DMS53 (cell line): Measurements from ENCODE around the gene CLP1.

Source experiments
- DNase-seq: peaks from one replicate; lab custom pipeline; 2025; lab: John Stamatoyannopoulos, UW

CLP1 gene

GRCh38 chr11:57641011-57641807 lies 16.4 kb upstream of the CLP1 start:
- peak; percentile 61 for DNase-seq

- peak; percentile 3 for DNase-seq
These were observed 13.8 kb upstream of the CLP1 start for GRCh38 chr11:57643802-57644201.

GRCh38 chr11:57644748-57645688 lies 12.5 kb upstream of the CLP1 start:
- DNase-seq: peak; percentile 70

GRCh38 chr11:57645689-57646085 lies 11.9 kb upstream of the CLP1 start:
- no peak for DNase-seq

GRCh38 chr11:57646194-57646798 lies 11.3 kb upstream of the CLP1 start:
- DNase-seq: no peak

DNA sequence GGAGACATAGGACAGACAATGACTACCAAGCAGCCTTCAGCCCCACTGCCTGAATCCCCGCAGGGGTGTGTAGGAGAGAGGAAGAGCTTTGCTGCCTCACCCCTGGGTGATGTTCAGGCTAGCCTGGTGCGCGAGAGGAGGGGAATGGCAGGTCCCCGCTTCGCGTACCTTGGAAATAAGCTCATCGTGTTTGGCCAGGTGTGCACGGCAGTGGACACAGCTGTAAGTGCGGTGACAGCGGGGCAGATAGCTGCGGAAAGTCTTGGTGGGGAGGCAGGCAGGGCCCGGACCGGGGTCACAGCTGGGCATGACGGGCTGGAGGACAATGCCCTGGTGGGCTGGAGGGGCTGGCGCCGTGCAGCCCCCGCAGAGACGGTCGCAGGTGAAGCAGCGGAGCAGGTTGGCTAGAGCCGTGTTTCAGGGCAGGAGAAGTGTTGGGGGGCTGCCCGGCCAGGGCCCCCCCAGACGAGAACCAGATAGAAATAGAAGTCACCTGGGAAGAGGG lies 10.7 kb upstream of the CLP1 start:
- DNase-seq: peak; percentile 24

DNA sequence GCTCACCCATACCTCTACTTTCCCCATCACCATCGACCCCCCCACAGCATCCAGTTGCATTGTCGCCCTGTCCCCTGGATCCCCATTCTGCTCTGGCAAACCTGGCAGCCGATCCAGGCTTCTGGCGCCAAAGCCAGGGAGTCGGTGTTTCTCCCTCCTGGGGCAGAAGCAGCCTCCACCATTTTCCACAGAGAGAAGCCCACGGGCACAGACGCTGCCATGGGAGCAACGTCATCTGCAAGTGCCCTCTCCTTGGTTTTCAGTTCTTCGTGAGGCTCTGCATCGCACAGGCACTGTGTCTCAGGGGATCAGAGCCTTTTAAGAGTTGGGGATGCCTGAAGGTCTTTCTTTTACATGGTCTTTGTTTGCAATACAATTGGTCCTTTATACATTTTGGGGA lies 10.2 kb upstream of the CLP1 start:
- DNase-seq: no peak

DNA sequence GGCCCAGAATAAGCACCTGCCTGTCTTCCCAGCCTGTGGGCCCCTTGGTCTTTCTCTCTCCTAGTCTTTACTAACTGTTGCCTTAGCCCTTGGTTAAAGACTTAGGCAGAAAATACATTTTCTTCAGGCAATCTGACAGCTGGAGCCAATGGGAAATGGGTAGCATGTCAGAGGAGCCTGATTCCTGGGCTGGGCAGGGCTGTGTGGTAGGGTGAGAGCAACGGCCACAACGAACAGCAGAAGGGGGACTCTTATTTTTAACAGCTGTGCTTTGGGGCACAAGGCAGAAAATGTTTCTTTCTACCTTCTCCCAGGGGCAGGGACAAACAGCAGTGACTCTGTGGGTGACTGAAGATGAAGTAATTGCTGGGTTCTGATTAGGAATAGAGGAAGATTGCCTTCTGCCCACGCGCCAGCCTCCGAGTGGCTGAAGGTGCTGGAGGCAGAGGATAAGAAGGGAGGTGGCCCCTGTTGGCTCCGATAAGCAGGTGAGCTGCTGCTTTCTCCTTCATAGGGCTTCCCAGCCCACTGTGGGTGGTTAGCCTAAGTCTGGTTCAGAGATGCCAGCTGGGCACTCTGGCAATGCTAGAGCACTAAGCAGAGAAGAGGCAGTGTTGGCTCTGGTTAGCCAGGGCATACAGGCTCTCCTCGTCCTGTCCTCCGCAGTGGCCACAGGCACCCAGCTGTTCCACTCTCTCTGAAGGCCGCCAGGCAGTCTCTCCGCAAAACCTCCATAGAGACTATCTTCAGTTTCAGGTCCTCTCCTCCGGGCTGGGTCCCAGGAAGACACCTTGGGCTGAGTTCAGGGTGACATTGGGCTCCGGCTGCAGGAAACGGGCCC lies 9.4 kb upstream of the CLP1 start:
- DNase-seq: no peak

DNA sequence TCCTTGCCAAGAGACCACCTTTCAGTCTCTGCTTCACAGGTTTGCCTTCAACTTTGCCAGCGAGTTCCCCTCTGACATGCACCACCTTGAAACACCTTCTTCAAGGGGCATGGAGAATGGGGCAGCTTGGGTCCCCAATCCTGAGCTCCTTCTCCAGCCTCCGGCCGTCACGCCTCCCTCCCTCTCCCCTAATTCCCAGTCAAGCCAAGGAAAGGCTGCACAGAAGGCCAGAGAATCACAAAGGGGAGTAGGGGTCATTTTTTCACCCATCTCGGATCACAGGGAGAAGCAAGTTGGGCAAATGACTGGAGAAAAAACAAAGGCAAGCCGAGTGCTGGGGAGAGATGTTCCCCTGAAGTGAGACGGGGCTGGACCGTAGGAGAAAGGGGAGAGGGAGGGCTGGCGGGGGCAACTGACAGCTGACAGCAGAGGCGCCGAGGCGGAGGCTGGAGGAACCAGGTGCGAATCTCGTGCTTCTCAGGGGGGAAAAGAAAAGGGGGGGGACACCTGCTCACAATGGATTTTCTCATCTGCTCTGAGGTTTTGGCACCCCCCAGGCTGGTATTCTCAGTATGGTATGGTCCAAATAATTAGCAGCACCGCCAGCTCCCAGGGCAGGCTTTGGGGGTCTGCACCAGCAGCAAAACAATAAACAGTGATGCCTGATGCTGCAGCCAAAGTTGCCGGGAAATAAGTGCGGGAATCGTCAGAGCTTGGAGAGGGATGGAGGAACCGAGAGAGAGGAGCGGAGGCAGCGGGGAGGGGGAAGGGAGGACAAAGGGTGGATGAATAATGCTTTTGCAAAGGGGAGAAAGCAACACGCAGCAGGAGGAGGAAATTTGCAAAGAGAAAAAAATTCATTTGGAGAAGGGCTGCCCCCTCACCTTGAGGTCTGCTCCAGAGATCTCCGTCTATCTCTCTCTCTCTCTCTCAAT lies 8.5 kb upstream of the CLP1 start:
- DNase-seq: peak; percentile 14

DNA sequence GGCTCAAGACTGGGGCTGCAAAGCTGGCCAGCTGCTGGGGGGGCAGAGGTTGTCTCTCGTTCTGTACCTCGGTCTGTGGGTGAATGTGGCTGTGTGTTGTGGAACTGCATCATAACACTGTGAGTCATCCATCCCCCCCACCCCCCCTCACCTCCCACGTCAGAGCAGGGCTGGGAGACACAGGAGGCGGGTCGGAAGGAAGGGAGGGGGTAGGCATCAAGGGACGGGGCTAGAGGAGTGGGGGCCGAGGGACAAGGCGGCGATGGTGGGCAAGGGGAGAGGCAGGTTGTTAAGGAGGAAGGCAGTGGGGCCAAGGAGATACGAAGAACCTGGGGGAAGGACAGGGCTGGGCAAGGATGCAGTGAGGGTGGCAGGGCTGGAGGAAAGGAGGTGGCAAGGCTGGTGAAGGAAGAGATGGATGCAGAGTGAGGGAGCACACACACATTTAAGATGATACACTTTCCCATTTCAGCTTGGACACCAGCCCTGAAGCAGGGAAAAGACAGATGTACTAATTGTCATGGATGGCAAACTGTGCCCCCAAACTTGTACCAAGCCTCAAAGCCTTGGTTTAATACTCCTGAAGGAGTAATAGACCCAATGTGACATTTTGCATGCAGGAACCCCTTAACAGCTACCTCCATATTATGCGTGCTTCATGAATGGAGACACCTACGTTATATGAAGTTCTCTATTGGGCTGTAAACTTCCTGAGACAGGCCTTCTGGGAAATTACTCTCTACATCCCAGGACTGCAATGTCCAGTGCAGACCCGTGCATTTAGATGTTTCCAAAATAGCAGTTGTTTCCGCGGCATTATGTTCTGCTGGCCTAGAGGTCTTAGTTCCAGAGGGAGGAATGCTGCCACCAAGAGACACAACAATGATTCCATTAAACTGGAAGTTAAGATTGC lies 7.5 kb upstream of the CLP1 start, which contains the start of gene YPEL4:
Gene YPEL4, minus strand, starts transcription at position 87 of the 913 bp plus-strand sequence. CDS start 2,805 bp downstream, outside the sequence.
- DNase-seq: peak; percentile 63

GRCh38 chr11:57650739-57651090 lies 6.8 kb upstream of the CLP1 start:
- DNase-seq: no peak

- DNase-seq: no peak
These were observed 6.2 kb upstream of the CLP1 start for GRCh38 chr11:57651408-57651807.

- DNase-seq: peak; percentile 1
These were observed 5.3 kb upstream of the CLP1 start for GRCh38 chr11:57652230-57652629.

GRCh38 chr11:57652662-57653061 lies 4.9 kb upstream of the CLP1 start:
- DNase-seq: no peak

GRCh38 chr11:57653163-57653562 lies 4.4 kb upstream of the CLP1 start:
- no peak for DNase-seq

DNA sequence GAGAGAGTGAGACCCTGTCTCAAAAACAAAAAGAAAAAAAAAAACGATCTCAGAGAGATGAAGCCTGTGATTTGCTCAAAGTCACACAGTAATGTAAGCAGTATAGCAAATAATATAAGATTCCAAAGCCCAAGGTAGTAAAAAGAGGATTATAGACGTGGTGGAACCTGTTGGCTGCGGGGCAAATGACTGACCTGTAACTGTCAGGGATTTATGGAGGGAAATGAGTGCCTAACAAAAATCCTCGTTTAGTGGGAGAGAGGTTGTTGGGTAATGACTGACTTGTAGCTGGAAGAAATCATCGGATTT lies 723 bp upstream of the CLP1 start:
- DNase-seq: peak; percentile 33

DNA sequence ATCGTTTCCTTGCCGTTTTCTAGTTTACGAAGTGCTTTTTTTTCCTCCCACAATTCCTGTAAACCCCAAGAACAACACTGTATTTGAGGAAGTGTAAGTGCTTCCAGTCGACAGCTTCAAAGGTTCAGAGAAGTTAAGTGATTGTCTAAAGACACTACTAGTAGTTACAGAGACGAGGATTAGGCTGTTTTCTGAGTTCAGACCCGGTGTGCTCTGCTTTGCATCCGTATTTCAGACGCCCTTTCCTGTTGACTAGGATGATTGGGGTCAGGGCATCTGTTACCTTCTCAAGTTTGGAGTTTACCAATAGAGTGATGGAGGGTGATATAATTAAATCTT lies 430 bp downstream of the CLP1 start:
- DNase-seq: no peak

DNA sequence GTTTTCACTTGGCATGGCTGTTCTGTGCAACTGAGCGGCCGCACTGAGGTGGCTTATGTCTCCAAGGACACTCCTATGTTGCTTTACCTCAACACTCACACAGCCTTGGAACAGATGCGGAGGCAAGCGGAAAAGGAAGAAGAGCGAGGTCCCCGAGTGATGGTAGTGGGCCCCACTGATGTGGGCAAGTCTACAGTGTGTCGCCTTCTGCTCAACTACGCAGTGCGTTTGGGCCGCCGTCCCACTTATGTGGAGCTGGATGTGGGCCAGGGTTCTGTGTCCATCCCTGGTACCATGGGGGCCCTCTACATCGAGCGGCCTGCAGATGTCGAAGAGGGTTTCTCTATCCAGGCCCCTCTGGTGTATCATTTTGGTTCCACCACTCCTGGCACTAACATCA lies 2.1 kb downstream of the CLP1 start:
- DNase-seq: no peak

DNA sequence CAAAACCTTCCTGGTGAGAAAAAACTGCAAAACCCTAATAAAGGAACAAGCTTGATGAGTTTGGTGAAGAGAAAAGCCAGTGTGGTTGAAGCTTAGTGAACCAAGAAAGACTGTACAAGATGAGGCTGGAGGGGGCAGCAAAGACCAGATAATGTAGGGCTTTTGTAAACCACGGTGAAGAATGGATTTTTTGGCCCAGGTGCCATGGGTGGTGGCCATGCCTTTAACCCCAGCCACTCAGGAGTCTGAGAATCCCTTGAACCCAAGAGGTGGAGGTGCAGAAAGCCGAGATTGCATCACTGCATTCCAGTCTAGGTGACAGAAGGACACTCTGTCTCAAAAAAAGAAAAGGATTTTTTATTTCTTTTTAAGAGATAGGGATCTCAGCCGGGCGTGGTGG lies 5.3 kb downstream of the CLP1 start:
- no peak for DNase-seq

DNA sequence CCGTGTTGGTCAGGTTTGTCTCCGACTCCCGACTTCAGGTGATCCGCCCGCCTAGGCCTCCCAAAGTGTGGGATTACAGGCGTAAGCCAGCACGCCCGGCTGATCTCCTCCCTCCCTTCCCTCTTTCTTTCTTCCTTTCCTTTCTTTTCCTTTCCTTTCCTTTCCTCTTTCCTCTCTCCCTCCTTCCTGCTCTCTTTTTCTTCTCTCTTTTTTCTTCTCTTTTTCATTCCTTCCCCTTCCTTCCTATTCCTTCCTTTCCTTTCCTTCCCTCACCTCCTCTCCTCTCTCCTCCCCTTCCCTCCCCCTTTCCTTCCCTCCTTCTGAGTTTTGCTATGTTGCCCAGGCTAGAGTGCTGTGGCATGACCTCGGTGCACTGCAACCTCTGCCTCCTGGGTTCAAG lies 6.4 kb downstream of the CLP1 start:
- no peak for DNase-seq
